ENCODE results near the gene MRC1. TPM values are rescaled to one million over a fixed set of nuclear protein-coding genes. Genes with fewer than 3 reads are reported as not detected.

Gene MRC1
- total and polyA plus RNA-seq, 2 donors (not counting 1 experiment from before 2014, with no cell fraction given) = 0.12 TPM; not detected in 1

- whole genome bisulfite sequencing (ENCODE audit: insufficient coverage) = 100% methylated on average over 1 of the region's 5 CpGs
- ChIA-PET CTCF (no interaction called here), POLR2A (no interaction called here)
- Histone ChIP-seq H3K4me2 (replicated peaks; ENCODE audit: low read depth, low read length, poor library complexity, severe bottlenecking) (no peak overlapping the region), H3K36me3 (replicated peaks in 1 of 2; ENCODE audit: control extremely low read depth in 1 of 2, control insufficient read depth in 1 of 2, extremely low read depth in 1 of 2, insufficient read depth in 2 of 2, low read length in 1 of 2) (no peaks in the 10 kb centered on the region), H3K27me3 (replicated peaks in 1 of 4; ENCODE audit: control extremely low read depth in 1 of 4, control insufficient read depth in 3 of 4, insufficient read depth in 4 of 4, low read length in 3 of 4) (no peaks in the 10 kb centered on the region), H3K27ac (ENCODE audit: low read length in 2 of 2) (no peak overlapping the region), H4K20me1 (ENCODE audit: control insufficient read depth, insufficient read depth, low read length, poor library complexity, severe bottlenecking) (no peaks in the 10 kb centered on the region), H2AFZ (ENCODE audit: insufficient read depth, low read depth, low read length, poor library complexity, severe bottlenecking) (no peak overlapping the region), H3K4me3 (ENCODE audit: control extremely low read depth in 1 of 5, extremely low read depth in 1 of 5, insufficient read depth in 1 of 5, low read depth in 2 of 5, low read length in 4 of 5) (no peak overlapping the region), H3K9ac (ENCODE audit: low read length) (no peak overlapping the region), H3K4me1 (ENCODE audit: control insufficient read depth in 2 of 2, insufficient read depth in 2 of 2, low read length in 2 of 2) (no peaks in the 10 kb centered on the region), H3K9me3 (ENCODE audit: control extremely low read depth in 1 of 3, control insufficient read depth in 2 of 3, insufficient read depth in 1 of 3, low read length in 2 of 3) (no peaks in the 10 kb centered on the region), H3K79me2 (ENCODE audit: control insufficient read depth, insufficient read depth, low read length) (no peaks in the 10 kb centered on the region)
- Mint-ChIP-seq H3K4me1 (no peaks in the 10 kb centered on the region), H3K4me3 (no peak overlapping the region), H3K27ac (no peak overlapping the region), H3K9me3 (ENCODE audit: insufficient read depth) (no peaks in the 10 kb centered on the region), H3K27me3 (peaks cover 3% of the 10 kb centered on the region)
- no peak for DNase-seq
- intact Hi-C loops (cut with micrococcal nuclease) = no loop called here
- TF ChIP-seq EZH2 (IDR thresholded peaks at IDR 0.05; ENCODE audit: borderline replicate concordance, insufficient read depth, low read depth, low read length, poor library complexity, severe bottlenecking) = no peak
- TF ChIP-seq CTCF (IDR thresholded peaks at IDR 0.05) = no peak
- no peak for ATAC-seq (ENCODE audit: low read depth)
Measured at GRCh38 chr10:17848646-17849045, 39.5 kb downstream of the MRC1 start.

GRCh38 chr10:17850501-17850900, 41.4 kb downstream of the MRC1 start:
- 90% methylated on average over 2 of the region's 3 CpGs for WGBS (ENCODE audit: insufficient coverage)
- ATAC-seq (ENCODE audit: low read depth) = no peak
- no peaks in the 10 kb centered on the region for H4K20me1 ChIP-seq (ENCODE audit: control insufficient read depth, insufficient read depth, low read length, poor library complexity, severe bottlenecking)
- POLR2A ChIA-PET = no interaction called here
- no peaks in the 10 kb centered on the region for H3K27me3 ChIP-seq (replicated peaks in 1 of 4; ENCODE audit: control extremely low read depth in 1 of 4, control insufficient read depth in 3 of 4, insufficient read depth in 4 of 4, low read length in 3 of 4)
- no peak overlapping the region for H3K9ac ChIP-seq (ENCODE audit: low read length)
- TF ChIP-seq CTCF (IDR thresholded peaks at IDR 0.05) (no peak), EZH2 (IDR thresholded peaks at IDR 0.05; ENCODE audit: borderline replicate concordance, insufficient read depth, low read depth, low read length, poor library complexity, severe bottlenecking) (no peak)
- intact Hi-C loops (cut with micrococcal nuclease) = no loop called here
- H2AFZ ChIP-seq (ENCODE audit: insufficient read depth, low read depth, low read length, poor library complexity, severe bottlenecking) = no peak overlapping the region
- Mint-ChIP-seq H3K27ac (no peak overlapping the region), H3K27me3 (peaks cover 3% of the 10 kb centered on the region), H3K9me3 (ENCODE audit: insufficient read depth) (no peaks in the 10 kb centered on the region), H3K4me1 (peaks cover 1% of the 10 kb centered on the region), H3K4me3 (no peak overlapping the region)
- no peaks in the 10 kb centered on the region for H3K4me1 ChIP-seq (ENCODE audit: control insufficient read depth in 2 of 2, insufficient read depth in 2 of 2, low read length in 2 of 2)
- H3K79me2 ChIP-seq (ENCODE audit: control insufficient read depth, insufficient read depth, low read length) = no peaks in the 10 kb centered on the region
- DNase-seq = no peak
- H3K4me3 ChIP-seq (ENCODE audit: control extremely low read depth in 1 of 5, extremely low read depth in 1 of 5, insufficient read depth in 1 of 5, low read depth in 2 of 5, low read length in 4 of 5) = no peak overlapping the region
- CTCF ChIA-PET = no interaction called here
- no peak overlapping the region for H3K4me2 ChIP-seq (replicated peaks; ENCODE audit: low read depth, low read length, poor library complexity, severe bottlenecking)
- H3K9me3 ChIP-seq (ENCODE audit: control extremely low read depth in 1 of 3, control insufficient read depth in 2 of 3, insufficient read depth in 1 of 3, low read length in 2 of 3) = no peaks in the 10 kb centered on the region
- H3K27ac ChIP-seq (ENCODE audit: low read length in 2 of 2) = no peak overlapping the region
- no peaks in the 10 kb centered on the region for H3K36me3 ChIP-seq (replicated peaks in 1 of 2; ENCODE audit: control extremely low read depth in 1 of 2, control insufficient read depth in 1 of 2, extremely low read depth in 1 of 2, insufficient read depth in 2 of 2, low read length in 1 of 2)

Measured in B cell (primary cell).